HTR-8/SVneo (cell line): ENCODE measurements around the gene AHDC1.
A peak's percentile ranks its signal among the peaks of the same experiment; 100 is the strongest.
"Not testable (repeated sequence)": the region's sequence is repeated elsewhere in the genome, so short reads cannot be mapped to it uniquely, and the experiment has no call there.

Experiments used
- DNase-seq: peaks from one replicate; pipeline ENCODE4 v3.0.0; 2011; ENCODE audit warnings: low spot score, mixed read lengths; ENCODE audit not compliant: insufficient read length
- FAIRE-seq: peaks from 2 replicates; lab custom pipeline; 2011; peaks lifted over from hg19 to GRCh38; lab: Jason Lieb, UNC

Gene AHDC1

DNA sequence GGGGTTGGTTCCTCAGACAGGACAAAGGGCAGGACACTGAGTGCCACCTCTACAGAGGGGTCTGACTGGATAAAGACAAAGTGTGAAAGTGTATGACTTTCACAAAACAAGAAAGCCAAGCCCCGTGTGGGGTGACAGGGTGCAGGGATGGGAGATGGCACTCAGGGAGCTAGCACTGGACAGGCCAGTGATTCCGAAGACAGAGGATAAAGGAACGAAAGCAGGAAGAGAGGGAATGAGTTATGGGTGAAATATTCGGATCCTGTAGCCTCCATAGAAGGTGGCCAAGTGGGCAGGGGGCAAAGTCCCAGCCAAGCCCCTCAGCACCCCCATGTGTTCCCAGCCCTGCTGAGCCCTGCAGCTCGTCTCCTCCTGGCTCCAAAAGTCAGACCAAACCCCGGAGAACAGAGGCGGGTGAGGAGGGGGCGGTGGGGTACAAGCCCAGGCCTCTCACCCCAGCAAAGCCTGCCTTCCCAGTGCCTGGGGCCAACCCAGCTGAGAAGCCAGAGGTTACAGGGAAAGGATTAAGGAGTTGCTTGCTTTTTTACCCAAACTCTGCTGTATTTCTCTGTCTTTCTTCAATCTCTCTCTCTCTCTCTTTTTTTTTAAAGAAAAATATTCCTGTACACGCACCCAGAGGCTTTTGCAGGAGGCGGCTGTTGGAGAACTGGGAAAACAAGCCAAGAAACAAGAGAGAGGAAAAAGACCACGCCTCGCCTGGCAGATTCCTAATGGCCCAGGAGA lies 99.9 kb downstream of the AHDC1 start:
- DNase-seq (no peak), FAIRE-seq (no peak)

DNA sequence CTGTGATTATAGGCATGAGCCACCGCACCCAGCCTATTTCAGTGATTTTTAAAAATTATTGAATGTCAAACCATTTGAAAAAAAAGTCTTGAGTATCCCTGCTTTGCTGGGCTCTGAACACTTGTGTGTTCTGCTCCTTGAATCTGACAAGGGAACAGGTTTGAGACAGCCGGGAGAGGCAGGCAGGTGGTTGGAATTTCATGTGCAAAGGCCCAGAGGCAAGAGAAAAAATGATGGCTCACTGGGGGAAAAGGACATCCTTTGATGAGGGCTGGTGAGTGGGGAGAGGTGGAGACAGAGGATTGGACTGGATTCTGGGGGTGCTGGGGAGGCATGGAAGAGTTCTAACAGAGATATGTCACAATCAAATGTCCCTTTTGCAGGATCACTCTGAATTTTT lies 100.9 kb downstream of the AHDC1 start:
- DNase-seq = no peak
- FAIRE-seq = no peak

DNA sequence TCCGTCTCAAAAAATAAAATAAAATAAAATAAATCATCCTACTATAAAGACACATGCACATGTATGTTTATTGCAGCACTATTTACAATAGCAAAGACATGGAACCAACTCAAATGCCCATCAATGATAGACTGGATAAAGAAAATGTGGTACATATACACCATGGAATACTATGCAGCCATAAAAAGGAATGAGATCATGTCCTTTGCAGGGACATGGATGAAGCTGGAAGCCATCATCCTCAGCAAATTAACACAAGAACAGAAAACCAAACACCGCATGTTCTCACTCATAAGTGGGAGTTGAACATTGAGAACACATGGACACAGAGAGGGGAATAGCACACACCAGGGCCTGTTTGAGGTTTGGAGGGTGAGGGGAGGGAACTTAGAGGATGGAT lies 102.8 kb downstream of the AHDC1 start:
- not testable (repeated sequence) for FAIRE-seq, DNase-seq

DNA sequence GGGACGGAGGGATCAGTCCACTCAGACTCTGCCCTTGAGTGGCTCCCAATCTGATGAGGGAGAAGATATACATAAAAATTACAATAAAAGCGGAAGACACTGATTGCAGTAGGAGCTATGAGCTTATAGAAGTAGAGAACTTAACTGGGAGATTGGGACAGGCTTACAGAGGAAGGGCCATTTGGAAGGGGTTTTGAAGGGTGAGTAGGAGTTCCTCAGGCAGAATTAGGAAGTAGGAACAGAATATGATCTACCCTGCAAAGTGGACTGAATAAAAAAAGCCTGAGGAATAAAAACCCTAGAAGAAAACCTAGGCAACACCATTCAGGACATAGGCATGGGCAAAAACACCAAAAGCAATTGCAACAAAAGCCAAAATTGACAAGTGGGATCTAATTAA lies 104.8 kb downstream of the AHDC1 start:
- no peak for FAIRE-seq
- no peak for DNase-seq

DNA sequence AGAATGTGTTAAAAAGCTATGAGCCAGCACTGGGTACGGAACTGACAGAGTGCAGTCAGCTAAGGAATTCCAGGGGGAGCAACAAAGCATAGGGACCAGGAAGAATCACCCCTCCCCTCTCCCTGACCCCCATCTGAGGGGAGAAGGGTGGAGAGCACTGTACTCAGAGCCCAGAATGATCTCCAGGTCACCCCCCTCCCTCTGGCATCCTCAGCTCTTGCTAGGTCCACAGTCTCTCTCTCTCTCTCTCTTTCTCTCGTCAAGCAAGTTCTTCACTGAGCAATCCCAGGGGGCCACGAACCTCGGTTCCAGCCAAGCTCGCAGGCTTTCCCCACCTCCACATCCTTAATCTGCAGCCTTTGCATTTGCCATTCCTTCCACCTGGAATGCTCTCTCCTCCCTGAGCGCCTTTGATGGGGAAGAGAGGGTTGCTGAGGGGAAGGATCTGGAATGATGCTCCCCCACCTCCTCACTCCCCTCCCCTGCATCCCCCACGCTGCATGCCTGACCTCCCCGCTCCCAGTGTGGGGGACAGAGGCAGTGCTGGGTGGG lies 107.3 kb downstream of the AHDC1 start:
- DNase-seq (no peak), FAIRE-seq (no peak)

DNA sequence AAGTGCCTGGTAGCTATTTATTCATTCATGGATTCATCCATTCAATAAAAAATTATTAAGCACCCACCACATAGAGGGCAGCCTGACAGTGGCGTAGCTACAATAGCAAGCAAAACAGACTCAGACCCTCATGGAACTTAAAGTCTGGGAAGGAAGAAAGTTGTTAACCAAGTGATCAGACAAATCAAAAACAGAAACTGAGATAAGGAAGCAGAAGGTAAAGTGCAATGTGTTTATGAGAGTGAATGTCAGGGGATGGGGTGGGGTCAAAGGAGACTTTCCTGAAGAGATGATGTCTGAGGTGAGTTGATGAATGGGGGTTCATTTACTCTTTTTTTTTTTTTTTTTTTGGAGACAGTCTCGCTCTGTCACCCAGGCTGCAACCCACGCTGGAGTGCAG lies 111.1 kb downstream of the AHDC1 start:
- no peak for FAIRE-seq

DNA sequence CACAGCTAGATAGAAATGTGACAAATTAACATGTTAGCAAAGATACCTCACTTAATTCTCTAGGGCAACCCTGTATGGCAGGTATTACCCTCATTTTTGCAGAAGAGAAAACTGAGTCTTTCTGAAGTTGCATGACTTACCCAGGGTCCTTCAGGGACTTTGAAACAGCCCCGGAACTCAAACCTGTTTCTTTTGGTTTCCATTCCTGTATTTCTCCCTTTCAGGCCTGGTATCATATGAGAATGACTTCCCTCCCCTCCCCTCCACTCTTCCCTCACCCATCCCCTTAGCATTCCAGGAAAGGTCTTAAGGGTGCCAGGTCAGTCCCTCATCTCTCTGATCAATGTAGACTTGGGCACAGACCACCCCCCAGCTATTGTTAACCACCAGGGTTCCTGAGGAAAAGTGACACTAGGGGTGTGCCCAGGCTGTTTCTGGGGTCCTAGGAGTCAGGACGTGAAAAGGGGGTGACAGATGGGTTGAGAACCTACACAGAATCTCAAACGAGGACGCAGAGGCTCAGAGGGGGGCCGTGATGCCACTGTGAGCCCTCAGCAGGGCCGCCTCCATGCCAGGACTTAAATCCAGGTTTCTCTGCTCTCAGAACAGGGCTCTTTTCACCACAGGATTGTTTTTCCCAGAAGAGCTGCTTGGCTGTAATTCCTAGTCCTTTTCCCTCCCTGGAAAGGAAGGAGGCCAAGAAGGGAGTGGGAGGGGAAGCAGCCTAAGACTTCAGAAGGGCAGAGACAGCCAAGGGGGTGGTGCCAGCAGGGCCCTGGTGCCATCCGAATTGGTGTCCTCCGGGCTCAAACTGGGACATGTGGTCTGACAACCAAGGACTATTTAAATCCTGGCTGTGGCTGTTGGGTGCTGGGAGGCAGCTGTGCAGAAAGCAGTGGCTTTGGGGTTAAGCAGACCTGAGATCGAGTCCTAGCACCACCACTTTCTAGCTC lies 111.9 kb downstream of the AHDC1 start:
- FAIRE-seq (no peak), DNase-seq (no peak)

More for the DNA sequence above, 111.1 kb downstream of the AHDC1 start:
- no peak for DNase-seq

DNA sequence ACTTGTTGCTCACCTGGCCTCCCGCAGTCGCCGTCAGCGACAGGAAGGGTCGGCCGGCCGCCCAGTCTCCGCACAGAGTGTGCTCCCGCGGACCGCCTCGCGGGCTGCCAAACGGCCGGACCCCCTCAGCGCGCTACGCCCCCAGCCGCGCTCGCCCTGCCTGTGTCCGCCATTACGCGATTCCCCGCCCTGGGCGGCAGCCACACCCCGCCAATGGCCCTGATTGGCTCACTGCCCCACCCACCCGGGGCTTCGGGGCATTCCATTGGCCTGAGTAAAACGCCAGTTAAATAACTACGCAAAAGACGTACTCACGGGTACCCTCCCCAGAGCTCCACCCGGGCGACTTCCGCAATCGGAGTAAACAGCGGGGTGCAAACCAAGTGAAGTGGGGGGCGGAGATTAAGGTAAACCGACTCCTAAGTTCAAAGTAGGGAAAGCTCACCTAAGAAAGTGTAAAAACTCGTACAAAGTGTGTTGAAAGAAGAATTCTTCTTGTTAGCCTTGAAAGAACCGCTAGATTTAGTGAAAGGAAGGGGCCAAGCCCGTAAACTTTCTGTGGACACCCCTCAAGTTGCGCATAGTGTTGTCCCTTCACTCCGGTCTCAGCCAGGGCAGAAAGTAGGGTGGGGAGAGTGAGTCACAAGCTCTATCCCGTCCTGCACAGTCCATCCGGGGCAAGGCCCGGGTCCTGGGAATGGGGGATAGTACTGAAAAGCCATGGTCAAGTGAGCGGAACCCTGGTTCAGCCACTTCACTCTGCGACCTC lies 113.8 kb downstream of the AHDC1 start, which contains the start of gene WASF2:
Gene WASF2 (minus strand): TSS at position 195 of the 769 bp plus-strand sequence. CDS start 61,277 bp downstream, outside the sequence.
- FAIRE-seq = peak; percentile 75
- peak; percentile 92 for DNase-seq

DNA sequence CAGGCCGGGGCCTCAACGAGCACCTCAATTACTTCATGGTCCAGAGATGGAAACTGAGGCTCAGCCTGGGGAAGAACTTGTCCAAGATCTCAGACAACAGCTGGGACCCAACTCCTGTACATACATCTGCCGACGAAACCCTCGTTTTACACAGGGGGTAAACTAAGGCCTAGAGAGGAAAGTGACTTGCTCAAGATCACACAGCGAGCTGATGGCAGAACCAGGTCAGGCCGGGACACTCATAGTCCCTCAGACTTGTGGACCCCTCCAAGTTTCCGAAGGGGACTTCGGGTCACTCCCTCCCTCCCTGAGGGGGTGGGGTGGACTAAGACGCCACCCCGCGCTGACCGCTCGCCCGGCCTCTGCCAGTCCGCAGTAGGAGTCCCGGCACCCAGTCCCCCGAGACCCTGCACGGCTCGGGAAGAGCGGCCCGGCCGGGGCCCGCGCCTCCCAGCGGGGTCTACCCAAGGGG lies 114.4 kb downstream of the AHDC1 start:
- FAIRE-seq (no peak), DNase-seq (no peak)

DNA sequence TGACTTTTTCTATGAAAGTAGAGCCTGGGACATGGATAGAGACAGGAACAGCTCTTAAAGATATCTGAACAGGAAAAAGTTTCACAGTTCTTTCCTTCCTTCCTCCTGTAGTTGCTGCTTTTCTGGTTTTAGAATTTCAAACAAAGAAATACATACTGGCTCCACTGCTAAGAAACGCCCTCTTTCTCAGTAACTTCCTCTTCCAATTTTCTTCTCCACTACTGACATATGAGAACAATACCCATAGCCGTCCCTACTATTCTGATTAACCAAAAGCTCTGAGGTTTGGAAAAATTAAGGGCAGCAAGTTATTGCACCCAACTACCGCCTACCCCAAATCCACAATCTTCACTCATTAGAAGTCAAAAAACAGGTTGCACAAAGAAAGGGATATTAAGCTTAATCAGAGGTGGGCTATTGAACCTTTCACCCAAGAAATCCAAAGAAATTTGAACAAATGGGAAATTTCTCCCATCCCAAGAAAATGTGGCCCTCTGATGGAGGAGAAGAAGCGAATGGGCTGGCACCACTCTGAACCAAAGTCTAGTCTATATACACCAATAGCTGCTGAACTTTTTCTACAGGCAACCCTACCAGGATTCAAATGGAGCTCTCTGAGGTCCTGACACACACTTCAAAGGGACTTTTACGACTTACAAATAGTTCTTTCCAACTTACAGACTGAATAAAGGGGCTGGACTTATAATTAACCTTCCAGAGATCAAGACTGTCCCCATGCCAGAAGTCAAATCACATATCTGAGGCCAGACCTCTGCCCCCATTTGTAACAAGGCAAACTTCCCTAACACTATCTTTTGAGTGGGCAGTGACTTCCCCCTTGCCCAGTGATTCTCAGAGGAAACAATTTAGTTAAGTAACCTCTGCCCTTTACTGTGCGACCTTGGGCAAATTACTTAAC lies 115.7 kb downstream of the AHDC1 start:
- FAIRE-seq (no peak), DNase-seq (no peak)

DNA sequence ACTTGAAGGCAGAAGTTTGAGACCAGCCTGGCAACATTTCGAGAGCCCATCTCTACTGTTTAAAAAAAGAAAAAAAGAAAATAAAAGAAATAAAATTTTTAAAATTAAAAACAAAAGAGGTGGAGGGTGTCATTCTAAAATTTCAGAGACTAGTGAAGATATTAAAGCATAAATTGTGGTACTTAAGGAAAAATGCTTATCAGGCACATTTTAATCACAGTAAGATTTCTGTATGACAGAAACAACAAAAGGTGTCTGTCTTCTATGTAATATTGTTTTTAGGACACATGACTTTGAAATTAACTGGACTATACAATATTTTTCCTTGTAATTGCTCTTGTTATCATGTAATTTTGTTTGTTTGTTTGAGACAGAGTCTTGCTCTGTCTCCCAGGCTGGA lies 118.6 kb downstream of the AHDC1 start:
- no peak for FAIRE-seq

More for the DNA sequence above, 118.6 kb downstream of the AHDC1 start:
- no peak for DNase-seq
